ENCODE data around the gene INO80. TPM values are rescaled to one million over a fixed set of nuclear protein-coding genes. Genes with fewer than 3 reads are reported as not detected.
A peak's percentile ranks its signal among the peaks of the same experiment; 100 is the strongest.

Gene INO80
- total RNA-seq, 1 donor from 2014 or later, result 10.7 TPM

GRCh38 chr15:40941528-40942336 lies 174.3 kb downstream of the INO80 start:
- DNase-seq (ENCODE audit: missing footprints), result peak; percentile 89
- peak; percentile 86 for ATAC-seq
- intact Hi-C loops (cut with DNase I), result loop anchor here (1.0 to 2.0 kb wide), 2 partner anchors 10 to 81 kb away; no protein-coding TSS in a partner anchor

DNA sequence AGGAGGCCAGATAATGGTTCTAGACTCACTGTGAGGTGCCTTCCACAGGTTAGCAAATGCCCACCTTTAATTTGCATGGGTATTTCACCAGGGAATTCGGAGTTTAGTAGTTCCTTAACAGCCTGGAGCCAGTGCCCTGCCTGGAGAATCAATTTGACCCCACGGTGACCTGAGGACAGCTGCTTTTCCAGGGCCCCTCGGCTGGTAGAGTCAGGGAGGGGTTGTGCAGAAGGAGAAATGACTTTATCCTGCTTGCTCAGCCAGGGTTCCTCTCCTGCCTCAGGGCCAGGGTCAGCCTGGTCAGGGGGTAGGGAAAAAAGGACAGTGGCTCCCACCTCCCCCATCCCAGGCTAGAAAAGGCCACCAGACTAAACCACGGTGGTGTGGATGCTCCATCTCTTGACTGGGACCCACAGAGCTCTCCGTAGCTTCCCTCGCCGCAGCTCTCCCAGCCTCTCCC lies 175.0 kb downstream of the INO80 start:
- intact Hi-C loops (cut with DNase I), result loop anchor here (1.0 kb wide), 1 partner anchor 10 kb away; no protein-coding TSS in a partner anchor
- ATAC-seq, result no peak
- DNase-seq (ENCODE audit: missing footprints), result no peak

DNA sequence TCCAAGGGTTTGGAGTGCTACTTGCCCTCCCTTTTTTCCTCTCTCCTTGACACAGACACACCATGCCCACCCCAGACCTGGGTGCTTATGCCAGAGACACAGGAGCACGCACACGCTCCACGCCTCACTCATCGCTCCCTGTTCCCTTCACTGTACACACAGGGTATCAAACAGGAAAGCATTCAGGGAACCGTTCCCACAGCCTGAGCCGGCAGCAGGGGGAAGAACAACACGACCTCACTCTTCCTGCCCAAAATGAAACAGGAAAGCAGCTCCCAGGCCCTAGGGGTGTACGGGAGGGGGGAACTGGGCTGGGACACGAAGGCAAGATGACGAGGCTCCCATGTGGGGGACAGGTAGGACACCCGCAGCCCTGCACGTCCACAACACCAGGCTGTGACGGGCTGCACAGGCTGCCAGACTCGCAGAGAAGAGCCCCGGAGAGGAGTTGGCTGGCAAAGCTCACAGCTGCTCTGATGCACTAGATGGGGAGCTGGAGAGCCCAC lies 175.7 kb downstream of the INO80 start:
- DNase-seq (ENCODE audit: missing footprints), result peak; percentile 72
- intact Hi-C loops (cut with DNase I), result loop anchor here (1.0 kb wide), 1 partner anchor 34 kb away; no protein-coding TSS in a partner anchor
- peak; percentile 8 for ATAC-seq

- ATAC-seq, result no peak
- intact Hi-C loops (cut with DNase I), result no loop called here
- no peak for DNase-seq (ENCODE audit: missing footprints)
These were observed 177.6 kb downstream of the INO80 start for GRCh38 chr15:40938536-40938870.

DNA sequence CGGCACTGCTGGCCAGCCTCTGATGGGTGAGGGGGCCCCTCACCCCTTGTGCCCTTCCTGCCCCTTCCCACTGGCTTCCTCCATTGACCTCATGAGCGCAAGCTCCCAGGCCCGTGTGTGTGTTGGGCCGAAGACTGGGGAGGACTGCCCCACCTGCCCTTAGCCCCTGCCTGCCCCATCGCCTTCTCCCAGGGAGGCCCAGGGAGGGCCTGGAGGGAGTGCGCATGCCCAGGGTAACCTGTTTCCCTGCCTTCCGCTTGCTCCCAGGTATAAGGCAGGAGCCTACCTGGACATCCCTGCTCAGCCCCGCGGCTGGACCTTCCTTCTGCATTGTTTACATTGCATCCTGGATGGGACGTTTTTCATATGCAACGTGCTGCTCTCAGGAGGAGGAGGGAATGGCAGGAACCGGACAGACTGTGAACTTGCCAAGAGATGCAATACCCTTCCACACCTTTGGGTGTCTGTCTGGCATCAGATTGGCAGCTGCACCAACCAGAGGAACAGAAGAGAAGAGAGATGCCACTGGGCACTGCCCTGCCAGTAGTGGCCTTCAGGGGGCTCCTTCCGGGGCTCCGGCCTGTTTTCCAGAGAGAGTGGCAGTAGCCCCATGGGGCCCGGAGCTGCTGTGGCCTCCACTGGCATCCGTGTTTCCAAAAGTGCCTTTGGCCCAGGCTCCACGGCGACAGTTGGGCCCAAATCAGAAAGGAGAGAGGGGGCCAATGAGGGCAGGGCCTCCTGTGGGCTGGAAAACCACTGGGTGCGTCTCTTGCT lies 178.1 kb downstream of the INO80 start:
- peak; percentile 37 for ATAC-seq

DNA sequence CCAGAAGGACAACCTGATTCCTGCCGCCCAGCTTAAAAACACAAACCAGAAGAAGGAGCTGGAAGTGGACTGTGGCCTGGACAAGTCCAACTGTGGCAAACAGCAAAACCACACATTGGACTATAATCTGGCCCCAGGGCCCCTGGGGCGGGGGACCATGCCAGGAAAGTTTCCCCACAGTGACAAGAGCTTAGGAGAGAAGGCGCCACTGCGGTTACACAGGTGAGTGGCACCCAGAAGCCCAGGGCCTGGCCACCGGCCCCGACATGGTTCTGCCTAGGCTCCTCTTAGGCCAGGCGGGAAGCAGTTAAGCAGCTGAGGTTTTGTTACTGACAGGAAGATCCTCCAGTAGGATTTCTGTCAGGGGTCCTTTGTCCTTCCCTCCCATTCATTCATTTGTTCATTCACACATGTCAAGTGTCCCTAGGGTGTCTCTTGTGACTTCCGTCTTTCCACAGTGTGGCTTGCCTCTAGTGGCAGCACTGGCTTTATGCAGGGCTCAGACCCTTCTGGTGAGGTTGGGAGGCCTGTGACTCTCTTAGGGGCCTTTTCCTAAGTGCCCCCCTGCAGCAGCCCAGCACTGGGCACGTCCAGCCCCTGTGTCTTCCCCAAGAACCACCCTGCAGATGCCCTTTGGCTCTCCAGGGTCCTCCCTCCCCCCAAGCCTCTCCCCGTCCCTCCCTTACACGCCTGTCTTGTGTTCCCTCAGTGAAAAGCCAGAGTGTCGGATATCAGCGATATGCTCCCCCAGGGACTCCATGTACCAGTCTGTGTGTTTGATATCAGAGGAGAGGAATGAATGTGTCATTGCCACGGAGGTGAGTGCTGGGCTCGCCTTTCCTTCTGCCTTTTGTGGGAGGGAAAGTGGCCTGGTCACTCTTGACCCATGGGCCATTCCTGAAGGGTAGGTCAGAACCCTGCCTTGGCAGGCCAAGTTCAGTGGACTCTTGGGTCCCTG lies 179.1 kb downstream of the INO80 start:
- DNase-seq (ENCODE audit: missing footprints) (no peak), ATAC-seq (peak; percentile 34)
- intact Hi-C loops (cut with DNase I), result no loop called here

More for the DNA sequence above, 178.1 kb downstream of the INO80 start:
- no peak for DNase-seq (ENCODE audit: missing footprints)
- intact Hi-C loops (cut with DNase I), result no loop called here

GRCh38 chr15:40936234-40936708 lies 179.8 kb downstream of the INO80 start:
- ATAC-seq (no peak), DNase-seq (ENCODE audit: missing footprints) (no peak)
- intact Hi-C loops (cut with DNase I), result no loop called here

- DNase-seq (ENCODE audit: missing footprints), result no peak
- intact Hi-C loops (cut with DNase I), result no loop called here
These were observed 181.6 kb downstream of the INO80 start for GRCh38 chr15:40934457-40934856.

DNA sequence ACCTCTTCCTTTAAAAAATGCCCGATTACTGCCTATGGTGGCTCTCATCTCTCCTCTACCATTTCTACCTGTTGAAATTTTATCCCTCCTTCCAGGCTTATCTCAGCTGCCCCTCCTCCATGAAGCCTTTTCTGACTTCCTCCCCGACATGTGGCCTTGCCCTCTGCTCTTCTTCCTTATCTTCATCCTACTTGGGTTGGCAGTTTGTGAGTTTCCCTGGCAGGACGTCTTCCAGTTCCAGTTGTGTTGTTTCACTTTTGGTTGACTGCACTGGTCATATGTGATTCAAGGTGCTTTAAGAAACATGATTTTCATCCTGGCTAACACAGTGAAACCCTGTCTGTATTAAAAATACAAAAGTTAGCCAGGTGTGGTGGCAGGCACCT lies 182.6 kb downstream of the INO80 start:
- ATAC-seq, result no peak
- DNase-seq (ENCODE audit: missing footprints), result no peak
- intact Hi-C loops (cut with DNase I), result no loop called here

More at GRCh38 chr15:40934457-40934856, 181.6 kb downstream of the INO80 start:
- no peak for ATAC-seq

DNA sequence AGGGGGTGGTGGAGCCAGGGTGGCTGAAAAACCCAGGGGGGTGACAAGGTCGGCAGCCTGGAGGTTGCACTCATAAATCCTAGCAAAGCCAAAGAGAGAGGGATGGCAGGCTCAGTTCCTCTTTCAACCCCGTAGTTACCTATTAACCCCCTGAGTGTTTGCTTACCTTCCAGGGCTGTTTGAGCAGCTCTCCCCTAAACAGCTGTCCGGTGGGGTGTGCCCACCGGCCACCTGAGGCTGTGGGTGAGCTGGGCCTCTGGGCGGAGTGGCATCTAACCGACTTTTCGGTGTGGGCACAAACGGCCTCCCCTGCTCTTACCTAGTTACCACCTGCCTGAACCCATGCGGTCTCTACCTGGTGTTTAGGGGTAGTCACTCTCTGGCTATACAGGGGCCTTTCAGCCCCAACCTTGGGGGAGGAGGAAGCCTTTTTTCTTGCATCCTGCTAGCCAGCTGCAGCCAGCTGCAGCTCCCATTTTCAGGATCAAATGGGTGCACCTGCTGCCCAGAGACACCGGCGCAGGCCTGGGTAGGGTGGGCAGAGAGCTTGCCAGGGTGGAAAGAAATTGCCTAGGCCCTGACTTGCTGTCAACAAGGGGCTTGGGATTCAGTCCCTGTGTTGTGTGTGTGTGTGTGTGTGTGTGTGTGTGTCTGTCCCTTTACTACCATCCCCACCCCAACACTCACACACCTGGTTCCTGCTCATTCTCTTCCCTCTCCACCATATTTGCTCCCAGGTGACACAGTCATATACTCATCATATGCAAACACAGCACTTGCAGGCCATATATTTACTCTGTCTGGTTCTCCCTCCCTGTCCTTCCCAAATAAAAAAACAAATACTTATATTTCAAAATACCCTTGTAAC lies 183.2 kb downstream of the INO80 start:
- DNase-seq (ENCODE audit: missing footprints) (no peak), ATAC-seq (no peak)
- intact Hi-C loops (cut with DNase I), result no loop called here

GRCh38 chr15:40932156-40932555 lies 183.9 kb downstream of the INO80 start:
- ATAC-seq (no peak), DNase-seq (ENCODE audit: missing footprints) (no peak)
- intact Hi-C loops (cut with DNase I), result no loop called here

- DNase-seq (ENCODE audit: missing footprints) (no peak), ATAC-seq (no peak)
- intact Hi-C loops (cut with DNase I), result loop anchor here (1.0 kb wide), 1 partner anchor 10 kb away; no protein-coding TSS in a partner anchor
These were observed 184.6 kb downstream of the INO80 start for GRCh38 chr15:40931300-40932142.

DNA sequence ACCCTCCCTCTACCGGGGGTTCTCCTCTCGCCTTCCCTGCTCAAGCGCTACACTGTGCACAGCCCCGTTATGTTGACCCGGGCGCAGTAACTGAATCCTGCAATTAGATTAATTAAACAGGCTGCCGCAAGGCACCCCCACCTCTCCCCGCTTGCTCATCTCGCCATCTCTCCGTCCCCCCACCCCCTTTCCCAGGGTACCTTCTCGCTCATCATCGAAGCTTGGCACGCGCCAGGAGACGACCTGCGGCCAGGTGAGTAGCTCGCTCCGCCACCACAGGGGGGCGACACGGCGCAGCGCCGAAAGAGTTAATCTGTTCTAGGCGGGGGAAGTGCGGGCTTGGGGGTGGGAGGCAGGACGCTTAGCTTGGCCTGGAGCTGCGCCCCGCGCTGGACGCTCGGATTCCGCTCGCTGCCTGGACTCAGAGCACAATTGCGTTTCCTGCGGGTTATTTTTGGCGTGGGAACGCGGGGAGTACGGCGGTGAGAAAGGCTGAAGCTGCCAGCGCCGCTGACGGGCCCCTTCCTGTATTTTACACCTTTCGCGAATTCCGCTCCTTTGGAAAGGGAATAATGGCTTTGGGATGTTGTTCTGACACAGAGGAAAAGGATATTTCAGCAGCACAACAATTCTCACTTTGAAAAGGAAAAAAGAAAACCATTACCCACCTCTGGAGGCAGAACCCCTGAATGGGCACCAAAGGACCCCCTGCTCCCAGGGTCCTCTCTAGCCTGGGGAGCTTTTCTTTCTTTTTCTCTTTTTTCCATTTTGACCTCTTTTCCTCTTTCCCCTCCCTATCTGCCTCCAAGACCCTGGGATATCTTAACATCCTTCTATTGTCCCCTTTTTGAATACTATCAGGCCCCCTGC lies 185.4 kb downstream of the INO80 start:
- ATAC-seq (peak; percentile 38), DNase-seq (ENCODE audit: missing footprints) (no peak)
- intact Hi-C loops (cut with DNase I), result loop anchor here (1.0 kb wide), 2 partner anchors 11 to 24 kb away; no protein-coding TSS in a partner anchor

- peak; percentile 54 for ATAC-seq
- DNase-seq (ENCODE audit: missing footprints), result no peak
- intact Hi-C loops (cut with DNase I), result loop anchor here (1.0 kb wide), 1 partner anchor 24 kb away; no protein-coding TSS in a partner anchor
These were observed 186.2 kb downstream of the INO80 start for GRCh38 chr15:40929660-40930429.
